Esophagus muscularis mucosa (tissue), 4 donors: ENCODE data around the gene ZSCAN2. TPM values are rescaled to one million over a fixed set of nuclear protein-coding genes. Genes with fewer than 3 reads are reported as not detected.
"Not testable (repeated sequence)": the region's sequence is repeated elsewhere in the genome, so short reads cannot be mapped to it uniquely, and the experiment has no call there.

Experiments used
- DNase-seq: peaks from one replicate; pipeline ENCODE4 v3.0.0-alpha.2; 2017; ENCODE audit errors: extremely low spot score
- H3K27ac ChIP-seq, 4 donors: fragments of 200-600 bp; sonication (generic); replicated peaks in 1 of 4; 1 replicate in 3 of 4; 2 replicates in 1 of 4; pipeline ENCODE4 v1.5.1; 2016 to 2019; ENCODE audit warnings: mild to moderate bottlenecking in 1 of 4
- H3K27me3 ChIP-seq, 4 donors: fragments of 200-600 bp; sonication (generic); one replicate each; pipeline versions ENCODE4 v1.5.1 to v1.6.0; 2016 to 2019
- H3K36me3 ChIP-seq, 4 donors: fragments of 200-600 bp; sonication (generic); one replicate each; pipeline ENCODE4 v1.5.1; 2016 to 2019
- H3K4me1 ChIP-seq, 4 donors: fragments of 200-600 bp; sonication (generic); one replicate each; pipeline ENCODE4 v1.5.1; 2016 to 2019
- H3K4me3 ChIP-seq, 4 donors: fragments of 200-600 bp; sonication (generic); 1 replicate in 2 of 4; 2 replicates in 2 of 4; pipeline ENCODE4 v1.5.1; 2016 to 2019; ENCODE audit warnings: mild to moderate bottlenecking in 4 of 4, moderate library complexity in 1 of 4
- H3K9me3 ChIP-seq, 4 donors: fragments of 200-600 bp; sonication (generic); 1 replicate in 3 of 4; 2 replicates in 1 of 4; pipeline ENCODE4 v1.5.1; 2016 to 2019
- CTCF ChIP-seq, 3 experiments: fragments of 200-600 bp in 2 of 3; fragments of 450-650 bp in 1 of 3; sonication (generic) in 2 of 3; IDR thresholded peaks; one replicate each; pipeline ENCODE4 v1.5.1; 2017 to 2019; ENCODE audit warnings: antibody characterized with exemption in 3 of 3, mild to moderate bottlenecking in 2 of 3, moderate library complexity in 1 of 3
- EP300 ChIP-seq: sonication (generic); formaldehyde crosslinking; IDR thresholded peaks from one replicate; pipeline ENCODE4 v1.6.1; 2017; ENCODE audit warnings: antibody characterized with exemption
- POLR2A ChIP-seq: fragments of 450-650 bp; IDR thresholded peaks from one replicate; pipeline ENCODE4 v1.6.1; 2017; ENCODE audit warnings: antibody characterized with exemption, moderate library complexity, mild to moderate bottlenecking, low read depth
- POLR2AphosphoS5 ChIP-seq, 2 donors: sonication (generic); formaldehyde crosslinking; IDR thresholded peaks; one replicate each; pipeline ENCODE4 v1.6.1; 2017; ENCODE audit warnings: antibody characterized with exemption in 2 of 2
- WGBS: methylation state at CpG from one replicate; pipeline ENCODE4 v1.1.5; 2018; 5-methylcytosine and 5-hydroxymethylcytosine counted together
- intact Hi-C: fragments of 100-400 bp; cut with DNase I; formaldehyde crosslinking; loops from one replicate; pipeline ENCODE4 v1.15.1; 2023
- total RNA-seq, 4 donors: library from RNA; depleted of rRNA; stranded (reverse); fragments of >200 nt; gene quantifications; one replicate each; pipeline versions ENCODE4 v1.1.0 to v1.2.1, GENCODE V29; 2016

Gene ZSCAN2
- 1 to 10 TPM; 4.6 to 9.5 (median 7.7) TPM for total RNA-seq

GRCh38 chr15:84600687-84601554 lies at the start of gene ZSCAN2:
ZSCAN2 (plus strand) TSS chr15:84601009; CDS start chr15:84603928, 2,919 bp downstream.
- Histone ChIP-seq H3K9me3 (no peaks in the 10 kb centered on the region), H3K27ac (peak within 1 kb of the TSS; percentile 57 to 79 (median 72)), H3K27me3 (no peaks in the 10 kb centered on the region), H3K4me3 (peak within 1 kb of the TSS; percentile 66 to 84 (median 78)), H3K4me1 (peaks cover 8 to 40% (median 24%) of the 10 kb centered on the region in 4 donors), H3K36me3 (peaks cover 0 to 21% (median 16%) of the 10 kb centered on the region in 4 donors)
- intact Hi-C loops = loop anchor here (2.0 kb wide), 1 partner anchor 58 kb away; the partner anchor contains the start of gene NMB
- WGBS = 1% methylated on average over 21 of the region's 68 CpGs
- no peak for TF ChIP-seq POLR2A
- no peak for TF ChIP-seq CTCF (IDR thresholded peaks at IDR 0.05)
- TF ChIP-seq EP300 = no peak
- peak; percentile 58 to 80 for TF ChIP-seq POLR2AphosphoS5 (IDR thresholded peaks at IDR 0.05)
- DNase-seq = peak; percentile 99

- peaks cover 0 to 20% (median 5%) of the 10 kb centered on the region in 4 donors for H3K36me3 ChIP-seq
- DNase-seq, H3K4me3 ChIP-seq, H3K4me1 ChIP-seq, intact Hi-C loops, H3K27ac ChIP-seq, H3K27me3 ChIP-seq, H3K9me3 ChIP-seq: not testable (repeated sequence)
- WGBS = 98% methylated on average over 2 of the region's 2 CpGs
These were observed 49.2 kb upstream of the ZSCAN2 start for GRCh38 chr15:84551624-84552023.

GRCh38 chr15:84552896-84553295 lies 47.9 kb upstream of the ZSCAN2 start:
- H3K4me3 ChIP-seq = no peak overlapping the region
- no peaks in the 10 kb centered on the region for H3K27me3 ChIP-seq
- DNase-seq = no peak
- intact Hi-C loops = no loop called here
- H3K9me3 ChIP-seq = no peaks in the 10 kb centered on the region
- no peak overlapping the region for H3K27ac ChIP-seq
- H3K4me1 ChIP-seq = peaks cover 0 to 10% (median 3%) of the 10 kb centered on the region in 4 donors
- 70% methylated on average over 1 of the region's 1 CpG for WGBS
- H3K36me3 ChIP-seq = peaks cover 0 to 20% (median 5%) of the 10 kb centered on the region in 4 donors
- TF ChIP-seq CTCF (IDR thresholded peaks at IDR 0.05) (no peak), EP300 (no peak), POLR2A (no peak), POLR2AphosphoS5 (IDR thresholded peaks at IDR 0.05) (no peak)

GRCh38 chr15:84556690-84557089 lies 44.1 kb upstream of the ZSCAN2 start:
- DNase-seq, intact Hi-C loops, H3K27ac ChIP-seq, H3K27me3 ChIP-seq, H3K4me3 ChIP-seq, H3K4me1 ChIP-seq, H3K9me3 ChIP-seq: not testable (repeated sequence)
- WGBS = 98% methylated on average over 3 of the region's 3 CpGs
- H3K36me3 ChIP-seq = peaks cover 0 to 15% (median 5%) of the 10 kb centered on the region in 4 donors

- intact Hi-C loops, H3K27ac ChIP-seq, H3K27me3 ChIP-seq, H3K4me3 ChIP-seq, DNase-seq, H3K36me3 ChIP-seq, H3K9me3 ChIP-seq: not testable (repeated sequence)
- H3K4me1 ChIP-seq = peaks cover 0 to 14% (median 9%) of the 10 kb centered on the region in 4 donors
- WGBS = 91% methylated on average over 6 of the region's 6 CpGs
These were observed 32.8 kb upstream of the ZSCAN2 start for GRCh38 chr15:84568021-84568420.

- intact Hi-C loops = no loop called here
- under 1% methylated on average over 19 of the region's 52 CpGs for WGBS
These were observed 30.6 kb upstream of the ZSCAN2 start for GRCh38 chr15:84570164-84570735.

More at GRCh38 chr15:84570164-84570735, 30.6 kb upstream of the ZSCAN2 start:
- Histone ChIP-seq H3K36me3 (no peaks in the 10 kb centered on the region), H3K27me3 (no peaks in the 10 kb centered on the region), H3K9me3 (no peaks in the 10 kb centered on the region), H3K4me3 (peak overlapping the region; percentile 75 to 90 (median 89)), H3K27ac (peak overlapping the region; percentile 94 to 96 (median 95)), H3K4me1 (peaks cover 0 to 14% (median 9%) of the 10 kb centered on the region in 4 donors)
- DNase-seq = no peak
- no peak for TF ChIP-seq EP300
- TF ChIP-seq CTCF (IDR thresholded peaks at IDR 0.05) = no peak
- no peak for TF ChIP-seq POLR2AphosphoS5 (IDR thresholded peaks at IDR 0.05)
- no peak for TF ChIP-seq POLR2A
